Right cardiac atrium (tissue), 5 donors: ENCODE data around the gene HES1. TPM values are rescaled to one million over a fixed set of nuclear protein-coding genes. Genes with fewer than 3 reads are reported as not detected.

Source experiments
- ATAC-seq, 2 donors: fragments of 200-7000 bp; cut with Tn5 transposase; one replicate each; pipeline versions ENCODE4 v1.8.0 to v1.9.1; 2020; ENCODE audit warnings: moderate library complexity in 2 of 2, mild to moderate bottlenecking in 1 of 2
- DNase-seq, 3 donors: peaks; one replicate each; pipeline ENCODE4 v3.0.0-alpha.2; 2020
- H3K27ac ChIP-seq: one replicate; pipeline ENCODE4 v1.5.1; 2013; ENCODE audit warnings: mild to moderate bottlenecking, low read length, control low read depth, moderate library complexity
- H3K27me3 ChIP-seq: one replicate; pipeline ENCODE4 v1.6.1; 2013; ENCODE audit not compliant: control insufficient read depth, insufficient read depth
- H3K4me1 ChIP-seq: one replicate; pipeline ENCODE4 v1.6.1; 2013; ENCODE audit warnings: low read length; ENCODE audit not compliant: control insufficient read depth, insufficient read depth
- H3K4me3 ChIP-seq: one replicate; pipeline ENCODE4 v1.5.1; 2013; ENCODE audit warnings: low read length, control low read depth
- H3K9me3 ChIP-seq: one replicate; pipeline ENCODE4 v1.6.1; 2013; ENCODE audit warnings: low read length; ENCODE audit not compliant: control insufficient read depth
- WGBS: extraction: QIAGEN DNeasy Blood & Tissue Kit; methylation state at CpG from one replicate; pipeline ENCODE4 v1.1.7; 2013; 5-methylcytosine and 5-hydroxymethylcytosine counted together
- intact Hi-C, 4 donors: fragments of 100-400 bp; cut with DNase I; formaldehyde crosslinking; loops; one replicate each; pipeline versions ENCODE4 v1.11.0 to v1.14.0; 2022 to 2023
- polyA plus RNA-seq: library from polyadenylated mRNA; stranded (reverse); fragments of 200-250 nt; gene quantifications from one replicate; pipeline ENCODE4 v1.2.3, GENCODE V29; 2013
- total RNA-seq, 4 donors: library from RNA; stranded (reverse); fragmentation: NEBNext Ultra II Directional; extraction: Animal tissue kit (Norgen Biotek cat#: 25700); gene quantifications; one replicate each; pipeline ENCODE4 v1.2.1, GENCODE V29; 2021
- donor health status: healthy with polysubstance abuse.
- donor health status: DM: no; HTN: yes; CAD: no.
- donor health status: DM: no; HTN: no; CAD: no.
- donor health status: DM: no; HTN: yes; CAD: no; lungs with severe emphysema.
- donor health status: DM: yes; HTN: yes; CAD: no.

Gene HES1
- total and polyA plus RNA-seq, 5 donors, result 22.8 to 59.5 (median 31.1) TPM

- WGBS, result 83% methylated on average over 7 of the region's 7 CpGs
- Histone ChIP-seq H3K27me3 (no peaks in the 10 kb centered on the region), H3K9me3 (no peaks in the 10 kb centered on the region), H3K27ac (no peak overlapping the region), H3K4me3 (no peak overlapping the region), H3K4me1 (peaks cover 3% of the 10 kb centered on the region)
- intact Hi-C loops, result no loop called here
- no peak for DNase-seq
- no peak for ATAC-seq
Observed at GRCh38 chr3:194187233-194187944, 51.4 kb downstream of the HES1 start.

Other genes with a start within 250 kb of the HES1 start
- gene CPN2, start 215.2 kb downstream of the HES1 start, total RNA-seq, result not detected
- 0.07 TPM for gene CPN2, start 215.2 kb downstream of the HES1 start, polyA plus RNA-seq
- under 1 TPM in 3 of 4 donors, not detected in 1; 0.03 to 0.06 (median 0.06) TPM for gene LRRC15, start 233.6 kb downstream of the HES1 start, total RNA-seq
- gene LRRC15, start 233.6 kb downstream of the HES1 start, polyA plus RNA-seq, result 0.07 TPM